ENCODE results near the gene KRTAP5-10.
"Not testable (repeated sequence)": the region's sequence is repeated elsewhere in the genome, so short reads cannot be mapped to it uniquely, and the experiment has no call there.

Gene KRTAP5-10

DNA sequence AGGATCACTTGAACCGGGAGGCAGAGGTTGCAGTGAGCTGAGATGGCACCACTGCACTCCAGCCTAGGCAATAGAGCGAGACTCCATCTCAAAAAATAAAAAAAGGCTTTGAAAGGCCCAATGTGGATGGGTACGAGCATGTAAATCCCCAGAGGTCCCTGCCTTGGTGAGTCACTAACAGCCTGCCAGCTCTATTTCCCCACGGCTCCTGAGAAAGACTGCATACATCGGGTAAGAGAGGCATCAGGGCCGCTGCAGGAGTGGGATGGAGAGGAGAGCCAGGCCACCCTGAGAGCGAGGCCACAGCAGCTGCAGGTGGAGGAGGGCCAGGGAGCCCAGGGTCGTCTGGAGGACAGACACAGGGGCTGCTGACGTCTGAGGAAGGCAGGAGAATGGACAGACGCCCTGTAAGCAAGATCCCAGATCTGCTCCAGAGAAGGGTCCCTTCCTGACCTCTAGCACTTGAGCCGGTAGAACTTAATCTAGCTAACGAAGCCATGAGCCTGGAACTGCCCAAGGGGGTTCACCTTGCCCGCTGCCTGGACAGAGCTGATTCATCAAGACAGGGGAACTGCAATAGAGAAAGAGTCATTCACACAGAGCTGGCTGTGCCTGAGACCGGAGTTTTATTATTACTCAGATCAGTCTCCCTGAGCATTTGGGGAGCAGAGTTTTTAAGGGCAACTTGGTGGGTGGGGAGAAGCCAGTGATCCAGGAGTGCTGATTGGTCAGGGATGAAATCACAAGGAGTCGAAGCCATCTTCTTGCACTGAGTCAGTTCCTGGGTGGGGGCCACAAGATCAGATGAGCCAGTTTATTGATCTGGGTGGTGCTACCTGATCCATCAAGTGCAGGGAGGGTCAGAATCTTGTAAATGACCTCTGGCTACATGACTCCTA lies 22.2 kb upstream of the KRTAP5-10 start:
- no peak for DNase-seq

GRCh38 chr11:71543866-71544265 lies 21.5 kb upstream of the KRTAP5-10 start:
- DNase-seq, result no peak

GRCh38 chr11:71544525-71545214 lies 20.7 kb upstream of the KRTAP5-10 start:
- DNase-seq, result no peak

- no peak for DNase-seq
These were observed 19.9 kb upstream of the KRTAP5-10 start for GRCh38 chr11:71545405-71545966.

GRCh38 chr11:71548120-71548519 lies 17.2 kb upstream of the KRTAP5-10 start, which contains the start of gene KRTAP5-9:
Gene KRTAP5-9, plus strand, starts transcription at chr11:71548420. Its CDS starts 238 bp downstream, at chr11:71548658.
- no peak for DNase-seq

GRCh38 chr11:71548716-71549151 lies 16.6 kb upstream of the KRTAP5-10 start:
- DNase-seq, result no peak

DNA sequence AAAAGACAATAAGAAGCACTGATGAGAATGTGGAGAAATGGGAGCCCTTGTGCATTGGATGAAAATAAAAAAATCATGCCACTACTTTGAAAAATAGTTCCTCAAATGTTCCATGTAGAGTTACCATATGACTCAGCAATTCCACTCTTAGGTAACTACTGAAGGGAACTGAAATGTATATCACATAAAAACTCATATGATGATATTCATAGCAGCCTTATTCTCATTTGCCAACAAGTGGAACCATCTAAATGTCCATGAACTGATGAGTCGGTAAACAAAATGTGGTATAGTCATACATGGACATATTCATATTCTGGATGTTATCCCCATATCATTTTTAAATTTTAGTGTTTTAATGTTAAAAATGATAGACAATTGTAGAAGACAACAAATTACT lies 13.7 kb upstream of the KRTAP5-10 start:
- DNase-seq, result no peak

DNA sequence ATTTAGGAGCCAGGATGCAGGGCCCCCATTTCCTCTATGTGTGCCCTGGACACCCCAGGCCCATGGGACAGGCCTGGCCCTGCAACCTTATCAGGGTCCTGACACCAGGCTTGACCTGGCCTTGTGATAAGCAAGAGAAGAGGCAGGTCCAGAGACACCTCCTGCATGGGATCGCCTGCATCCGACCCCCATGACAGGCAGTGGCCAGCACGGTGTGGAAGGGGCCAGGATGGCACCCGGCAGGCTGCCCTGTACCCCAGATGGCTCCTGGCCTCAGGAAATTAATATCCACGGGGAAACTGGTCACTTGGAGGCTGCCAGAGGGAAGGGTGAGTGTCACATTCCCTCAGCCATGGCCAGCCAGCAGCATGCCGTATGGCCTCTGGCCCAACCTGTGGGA lies 10.4 kb upstream of the KRTAP5-10 start:
- DNase-seq, result no peak

GRCh38 chr11:71555508-71555907 lies 9.9 kb upstream of the KRTAP5-10 start:
- no peak for DNase-seq

DNA sequence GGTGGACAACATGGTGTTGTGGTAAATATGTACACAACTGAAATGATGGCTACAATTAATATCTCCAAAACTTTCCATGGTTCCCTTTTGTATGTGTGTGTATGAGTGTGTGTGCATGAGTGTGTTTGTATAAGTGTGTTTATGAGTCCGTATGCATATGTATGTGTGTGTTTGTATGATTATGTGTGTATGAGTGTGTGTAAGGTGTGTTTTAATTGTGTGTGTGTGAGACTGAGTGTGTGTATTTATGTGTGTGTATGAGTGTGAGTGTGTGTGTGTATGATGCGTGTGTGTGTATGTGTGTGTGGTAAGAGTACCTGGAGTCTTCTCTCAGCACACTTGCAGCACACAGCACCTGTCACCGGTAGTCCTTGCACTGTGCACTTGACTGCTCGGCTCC lies 9.3 kb upstream of the KRTAP5-10 start:
- DNase-seq, result no peak

GRCh38 chr11:71557257-71557656 lies 8.1 kb upstream of the KRTAP5-10 start:
- no peak for DNase-seq

DNA sequence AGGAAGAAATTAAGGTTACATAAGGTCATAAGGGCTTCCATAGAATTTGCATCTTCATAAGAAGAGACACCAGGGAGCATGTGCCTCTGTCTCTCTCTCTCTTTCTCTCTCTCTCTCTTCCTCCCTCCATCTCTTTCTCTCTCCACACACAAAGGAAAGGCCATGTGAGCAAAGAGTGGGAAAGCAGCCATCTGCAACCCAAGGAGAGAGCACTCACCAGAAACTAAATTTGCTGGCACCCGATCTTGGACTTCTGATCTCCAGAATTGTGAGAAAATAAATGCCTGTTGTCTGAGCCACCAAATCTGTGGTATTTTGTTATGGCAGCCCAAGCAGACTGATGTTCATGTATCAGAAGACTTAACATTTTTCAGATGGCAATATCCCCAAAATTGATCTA lies 6.4 kb upstream of the KRTAP5-10 start:
- no peak for DNase-seq

- DNase-seq, result no peak
These were observed 3.2 kb upstream of the KRTAP5-10 start for GRCh38 chr11:71562120-71562519.

- no peak for DNase-seq
These were observed 2.0 kb upstream of the KRTAP5-10 start for GRCh38 chr11:71563406-71563805.

DNA sequence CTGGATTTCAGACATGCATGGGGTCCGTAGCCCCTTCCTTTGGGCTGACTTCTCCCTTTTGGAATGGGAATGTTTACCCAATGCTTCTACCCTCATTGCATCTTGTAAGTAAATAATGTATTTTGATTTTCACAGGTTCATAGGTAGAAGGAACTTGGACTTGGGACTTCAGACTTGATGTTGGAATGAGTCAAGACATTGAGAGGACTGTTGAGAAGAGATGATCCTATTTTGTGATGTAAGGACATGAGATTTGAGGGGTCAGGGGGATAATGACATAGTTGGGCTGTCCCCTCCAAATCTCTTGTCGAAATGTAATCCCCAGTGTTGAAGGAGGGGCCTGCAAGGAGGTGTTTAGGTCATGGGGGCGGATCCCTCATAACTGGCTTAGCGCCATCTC lies 933 bp upstream of the KRTAP5-10 start:
- no peak for DNase-seq

GRCh38 chr11:71566081-71566620 lies 788 bp downstream of the KRTAP5-10 start:
- no peak for DNase-seq

DNA sequence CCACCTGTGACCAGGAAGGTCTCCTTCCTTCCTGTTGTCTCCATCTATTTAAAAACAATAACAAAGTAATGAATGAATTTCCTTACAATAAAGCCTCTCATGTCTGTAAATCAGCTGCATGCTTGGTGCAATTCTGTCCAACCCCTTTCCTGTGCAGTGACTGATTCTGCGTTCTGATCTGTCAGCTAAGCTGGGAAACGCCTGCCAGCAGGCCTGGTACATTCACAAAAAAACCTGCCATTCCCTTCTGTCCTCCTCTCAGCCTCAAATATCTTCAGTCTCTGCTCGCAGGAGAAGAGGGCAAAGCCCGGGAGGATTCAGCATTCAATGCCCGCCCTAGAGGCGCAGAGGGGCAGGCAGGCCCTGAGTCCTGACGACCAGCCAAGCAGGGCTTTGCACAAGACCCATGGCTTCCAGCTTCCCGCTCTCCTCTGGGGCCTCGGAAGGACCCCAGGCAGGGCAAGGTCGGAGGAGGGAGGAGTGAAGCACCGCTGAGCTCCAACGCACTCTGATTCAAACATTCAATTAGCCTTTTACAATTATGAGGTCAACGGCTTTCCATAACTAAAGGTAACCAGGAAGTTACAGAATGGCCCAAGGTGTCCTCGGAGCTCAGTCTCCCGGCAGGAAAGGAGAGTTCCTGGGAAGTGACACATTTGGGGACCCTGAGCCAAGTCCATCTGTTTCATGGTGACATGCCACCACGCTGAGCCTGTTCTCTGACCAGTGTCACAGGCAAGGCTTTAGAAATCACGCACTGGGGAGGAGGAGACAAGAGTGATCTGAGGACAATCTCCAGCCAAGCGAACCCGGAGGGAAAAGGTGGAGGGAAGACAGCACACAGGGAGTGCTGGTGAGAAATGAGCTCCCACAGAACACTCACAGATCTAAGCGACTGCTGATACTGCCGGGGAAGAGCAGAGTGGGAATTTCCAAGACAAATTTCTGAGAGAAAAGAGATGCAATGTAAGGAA lies 1.6 kb downstream of the KRTAP5-10 start:
- not testable (repeated sequence) for DNase-seq

DNA sequence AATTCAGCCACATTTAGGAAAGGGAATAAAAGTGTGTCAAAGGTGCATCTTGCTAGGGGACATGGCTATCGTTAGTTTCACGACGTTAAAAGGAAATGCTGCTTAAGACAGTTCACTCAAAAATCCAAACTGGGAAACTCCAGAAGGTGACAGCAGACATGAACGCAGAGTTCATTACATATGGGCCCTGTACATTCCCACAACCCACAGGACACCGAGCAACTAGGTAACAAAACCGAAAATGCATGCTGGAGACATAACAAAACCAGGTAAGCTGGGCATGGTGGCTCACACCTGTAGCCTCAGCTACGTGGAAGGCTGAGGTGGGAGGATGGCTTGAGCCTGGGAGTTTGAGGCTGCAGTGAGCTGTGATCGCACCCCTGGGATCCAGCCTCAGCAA lies 2.3 kb downstream of the KRTAP5-10 start:
- DNase-seq, result not testable (repeated sequence)

GRCh38 chr11:71568704-71569349 lies 3.5 kb downstream of the KRTAP5-10 start:
- no peak for DNase-seq

DNA sequence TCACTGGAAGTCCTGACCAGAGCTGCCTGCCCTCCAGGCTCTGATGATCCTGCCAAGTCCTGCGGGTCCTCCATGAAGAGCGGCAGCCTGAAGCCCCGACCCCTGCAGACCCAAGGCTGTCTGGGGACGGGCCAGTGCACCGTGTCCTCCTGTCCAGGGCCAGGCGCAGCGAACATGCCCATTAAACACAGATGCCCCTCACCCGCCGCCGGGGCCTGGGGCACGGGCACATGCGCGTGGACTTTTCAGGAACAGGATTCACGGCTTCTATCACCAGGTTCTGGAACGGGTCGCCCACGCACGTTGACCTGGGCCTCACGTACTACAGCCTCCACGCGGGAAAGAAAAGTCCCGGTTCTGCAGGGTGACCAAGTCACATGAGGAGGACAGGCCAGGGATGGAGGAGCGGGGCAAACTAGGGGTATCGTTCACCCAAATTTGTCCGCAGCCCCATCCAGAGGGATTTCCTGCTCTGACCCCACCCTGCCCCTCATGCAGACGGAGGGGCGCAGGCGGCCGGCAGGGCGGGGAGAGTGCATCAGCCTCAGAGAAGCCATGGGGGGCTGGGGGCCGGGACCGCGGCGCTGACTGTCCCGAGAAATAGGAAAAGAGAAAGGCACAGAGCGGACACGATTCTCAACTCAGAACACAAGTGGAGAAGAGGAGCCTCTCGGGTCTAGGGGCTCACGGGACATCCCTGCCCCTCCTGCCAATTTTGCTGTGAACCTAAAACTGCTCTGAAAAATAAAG lies 5.9 kb downstream of the KRTAP5-10 start:
- DNase-seq, result not testable (repeated sequence)
